NCI-H2107 treated with DMSO at 0.1 percent for 48 hours (cell line): Measurements from ENCODE around the gene UNC45A.
A peak's percentile ranks its signal among the peaks of the same experiment; 100 is the strongest.

Experiments used
- DNase-seq: peaks from one replicate; lab custom pipeline; 2025; ENCODE audit not compliant: unreplicated experiment; lab: John Stamatoyannopoulos, UW

The UNC45A gene

DNA sequence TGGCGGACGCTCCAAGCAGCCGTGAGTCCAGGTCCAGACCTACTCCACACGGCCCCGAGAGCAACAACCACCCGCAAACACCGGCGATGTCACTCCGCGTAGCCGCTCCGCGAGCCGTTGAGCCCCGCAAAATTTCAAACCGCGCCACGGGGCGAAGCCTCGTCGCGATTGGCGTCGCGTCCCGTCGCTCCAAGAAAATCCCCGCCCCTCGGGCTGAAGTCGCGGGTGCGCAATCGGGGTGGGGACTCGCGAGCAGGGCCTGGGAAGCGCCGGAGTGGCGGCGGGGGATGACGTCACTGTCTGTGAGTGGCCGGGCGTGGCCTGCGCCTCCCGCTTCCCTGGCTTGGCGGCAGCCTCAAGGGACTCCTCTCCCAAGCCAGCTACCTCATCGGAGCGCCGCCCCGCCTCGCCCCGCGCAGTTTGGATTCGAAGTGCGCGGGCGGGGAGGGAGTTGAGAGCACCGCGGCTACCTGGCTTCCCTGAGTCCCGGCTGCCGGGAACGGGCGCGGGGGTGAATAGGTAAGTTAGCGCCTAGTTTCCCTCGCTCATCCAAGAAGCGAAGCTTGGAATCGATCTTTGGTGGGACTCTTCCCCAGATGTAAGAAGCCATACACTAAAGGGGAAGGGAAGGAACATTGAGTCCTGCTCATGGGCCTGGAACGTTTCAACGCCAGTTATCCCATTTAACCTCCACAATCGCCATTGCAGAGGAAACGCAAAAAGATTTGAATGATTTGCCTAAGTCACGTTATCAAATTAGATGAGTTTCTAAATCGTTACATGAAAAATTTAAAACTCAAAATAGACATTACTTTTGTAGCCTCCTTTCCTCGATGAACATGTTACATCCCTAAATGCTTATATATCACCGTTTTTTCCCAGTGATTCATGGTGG, 59.6 kb downstream of the UNC45A start, which contains the start of gene PRC1:
Gene PRC1 (minus strand): TSS at position 119 of the 895 bp plus-strand sequence. CDS start 118 bp downstream, at position 1.
- peak; percentile 77 for DNase-seq

DNA sequence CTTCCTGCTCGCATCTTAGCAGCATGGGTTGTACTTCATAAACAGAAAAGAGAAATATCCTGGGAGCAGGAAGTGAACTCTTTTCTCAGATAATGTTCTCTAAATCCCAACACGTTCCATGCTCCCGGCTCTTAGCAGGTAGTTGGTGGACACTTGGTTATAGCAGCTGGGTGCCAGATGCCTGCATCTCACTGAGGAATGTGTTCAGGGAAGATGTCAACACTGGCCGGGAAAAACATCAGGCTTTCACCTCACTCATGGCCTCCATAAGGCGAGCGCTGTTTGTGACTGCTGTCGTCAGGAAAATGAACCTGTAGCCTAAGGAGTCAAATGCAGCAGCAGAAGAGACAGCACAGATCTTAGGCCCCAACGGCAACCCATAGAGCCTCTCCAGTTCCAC, 63.7 kb downstream of the UNC45A start:
- no peak for DNase-seq

DNA sequence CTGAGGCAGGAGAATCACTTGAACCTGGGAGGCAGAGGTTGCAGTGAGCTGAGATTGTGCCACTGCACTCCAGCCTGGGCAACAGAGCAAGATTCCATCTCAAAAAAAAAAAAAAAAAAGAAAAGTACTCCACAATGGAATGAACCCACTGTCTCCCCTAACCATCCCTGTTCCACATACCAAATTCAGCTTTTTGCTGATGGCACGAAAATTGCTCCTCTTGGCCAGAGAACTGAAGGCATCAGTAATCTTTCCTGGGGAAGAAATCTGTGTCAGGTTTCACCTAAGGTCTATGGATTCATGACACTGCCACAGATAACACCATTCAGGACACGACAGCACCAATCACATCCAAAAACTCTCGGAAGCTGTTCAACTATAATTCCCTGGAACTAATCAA, 66.1 kb downstream of the UNC45A start:
- DNase-seq: no peak
